ENCODE measurements around the gene ECT2L.

GRCh38 chr6:138849791-138850190 lies 53.9 kb downstream of the ECT2L start:
- TF ChIP-seq CTCF (IDR thresholded peaks at IDR 0.05): no peak
- no peak for TF ChIP-seq POLR2AphosphoS5 (IDR thresholded peaks at IDR 0.05)
- TF ChIP-seq EP300 (IDR thresholded peaks at IDR 0.05): no peak

Data from esophagus muscularis mucosa (tissue), 4 donors.